HEK293 (cell line): Measurements from ENCODE around the gene UHMK1.

Experiments used
- CTCF ChIP-seq: fragments of 450-650 bp; formaldehyde crosslinking; IDR thresholded peaks from 2 replicates; pipeline ENCODE4 v1.5.1; 2016; ENCODE audit warnings: missing biosample characterization, missing genetic modification characterization
- GLIS2 ChIP-seq: fragments of 450-650 bp; formaldehyde crosslinking; IDR thresholded peaks from 2 replicates; pipeline ENCODE4 v1.5.1; 2016; ENCODE audit warnings: missing biosample characterization, missing genetic modification characterization
- ZFP37 ChIP-seq: fragments of 450-650 bp; formaldehyde crosslinking; IDR thresholded peaks from 2 replicates; pipeline ENCODE4 v1.5.1; 2016; ENCODE audit warnings: missing biosample characterization, missing genetic modification characterization
- ZNF211 ChIP-seq: fragments of 450-650 bp; formaldehyde crosslinking; IDR thresholded peaks from 2 replicates; pipeline ENCODE4 v1.5.1; 2016; ENCODE audit warnings: low read depth, missing biosample characterization, missing genetic modification characterization
- ZNF335 ChIP-seq: fragments of 450-650 bp; formaldehyde crosslinking; conservative IDR thresholded peaks from 2 replicates; pipeline ENCODE4 v1.5.1; 2016; ENCODE audit warnings: missing biosample characterization, missing genetic modification characterization
- ZNF362 ChIP-seq: fragments of 450-650 bp; formaldehyde crosslinking; IDR thresholded peaks from 2 replicates; pipeline ENCODE4 v1.5.1; 2016; ENCODE audit warnings: missing biosample characterization, missing genetic modification characterization
- ZNF501 ChIP-seq: fragments of 450-650 bp; formaldehyde crosslinking; IDR thresholded peaks from 2 replicates; pipeline ENCODE4 v1.5.1; 2016; ENCODE audit warnings: missing biosample characterization, missing genetic modification characterization
- ZNF639 ChIP-seq: fragments of 450-650 bp; formaldehyde crosslinking; IDR thresholded peaks from 2 replicates; pipeline ENCODE4 v1.5.1; 2016; ENCODE audit warnings: missing biosample characterization, missing genetic modification characterization
- ZNF677 ChIP-seq: fragments of 450-650 bp; IDR thresholded peaks from 2 replicates; pipeline ENCODE4 v1.5.0; 2018; ENCODE audit warnings: missing biosample characterization, mild to moderate bottlenecking, missing genetic modification characterization, moderate library complexity
- ZNF777 ChIP-seq: fragments of 450-650 bp; formaldehyde crosslinking; IDR thresholded peaks from 2 replicates; pipeline ENCODE4 v1.5.1; 2017; ENCODE audit warnings: missing biosample characterization, missing genetic modification characterization, borderline replicate concordance
- TF ChIP-seq, protein P1 (sequence below): fragments of 450-650 bp; formaldehyde crosslinking; IDR thresholded peaks from 2 replicates; pipeline ENCODE4 v1.5.1; 2016; ENCODE audit warnings: missing biosample characterization, missing genetic modification characterization

- TF ChIP-seq ZNF335 (no peak), ZFP37 (no peak), ZNF501 (no peak), CTCF (tag by site-specific recombination) (no peak), ZNF677 (tag by site-specific recombination) (no peak), GLIS2 (tag by site-specific recombination) (no peak), ZNF777 (tag by site-specific recombination) (no peak), ZNF639 (tag by site-specific recombination) (no peak), ZNF362 (tag by site-specific recombination) (no peak), ZNF211 (tag by site-specific recombination) (no peak)
- TF ChIP-seq, protein P1, sequence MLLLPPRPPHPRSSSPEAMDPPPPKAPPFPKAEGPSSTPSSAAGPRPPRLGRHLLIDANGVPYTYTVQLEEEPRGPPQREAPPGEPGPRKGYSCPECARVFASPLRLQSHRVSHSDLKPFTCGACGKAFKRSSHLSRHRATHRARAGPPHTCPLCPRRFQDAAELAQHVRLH (tag by site-specific recombination): no peak
Observed at GRCh38 chr1:162560303-162561036, 62.9 kb downstream of the UHMK1 start.
